DOHH2 (cell line): ENCODE data around the gene LORICRIN.

Experiments
- H3F3A ChIP-seq: fragments of 200-600 bp; sonication (generic), shearing (Covaris generic); 2 replicates; pipeline ENCODE4 v1.6.0; 2016; ENCODE audit warnings: antibody characterized with exemption, mild to moderate bottlenecking; ENCODE audit not compliant: control insufficient read depth, insufficient read depth
- H3K27ac ChIP-seq: fragments of 200-600 bp; sonication (generic); 2 replicates; pipeline ENCODE4 v1.5.1; 2014; ENCODE audit warnings: low read depth, mild to moderate bottlenecking, low read length, moderate library complexity
- H3K27me3 ChIP-seq: fragments of 200-600 bp; sonication (generic); 2 replicates; pipeline ENCODE4 v1.6.1; 2014; ENCODE audit warnings: mild to moderate bottlenecking, low read length, mixed read lengths; ENCODE audit not compliant: control insufficient read depth
- H3K36me3 ChIP-seq: fragments of 200-600 bp; sonication (generic); 2 replicates; pipeline ENCODE4 v1.6.1; 2014; ENCODE audit warnings: mild to moderate bottlenecking, low read length, moderate library complexity, mixed read lengths; ENCODE audit not compliant: control insufficient read depth
- H3K4me1 ChIP-seq: fragments of 200-600 bp; sonication (generic); 2 replicates; pipeline ENCODE4 v1.6.1; 2014; ENCODE audit warnings: mild to moderate bottlenecking, low read length, mixed read lengths; ENCODE audit not compliant: control insufficient read depth
- H3K4me2 ChIP-seq: fragments of 200-600 bp; sonication (generic); 2 replicates; pipeline ENCODE4 v1.6.0; 2014; ENCODE audit warnings: mild to moderate bottlenecking, low read length, moderate library complexity
- H3K4me3 ChIP-seq: fragments of 200-600 bp; sonication (generic); 2 replicates; pipeline ENCODE4 v1.5.1; 2014; ENCODE audit warnings: mild to moderate bottlenecking, low read length, mixed read lengths
- H3K79me2 ChIP-seq: fragments of 200-600 bp; sonication (generic); 2 replicates; pipeline ENCODE4 v1.6.1; 2014; ENCODE audit warnings: mild to moderate bottlenecking, low read length, mixed read lengths; ENCODE audit not compliant: control insufficient read depth
- H3K9me2 ChIP-seq: fragments of 200-600 bp; sonication (generic); replicated peaks from 2 replicates; pipeline ENCODE4 v1.6.1; 2014; ENCODE audit warnings: mild to moderate bottlenecking, low read length, mixed read lengths; ENCODE audit not compliant: control insufficient read depth
- H3K9me3 ChIP-seq: fragments of 200-600 bp; sonication (generic); 2 replicates; pipeline ENCODE4 v1.6.1; 2014; ENCODE audit warnings: antibody characterized with exemption, low read length, mixed read lengths; ENCODE audit not compliant: control insufficient read depth, insufficient read depth
- H4K20me1 ChIP-seq: fragments of 200-600 bp; sonication (generic); 2 replicates; pipeline ENCODE4 v1.6.0; 2014; ENCODE audit warnings: low read depth, mild to moderate bottlenecking, antibody characterized with exemption, low read length, moderate library complexity; ENCODE audit not compliant: control insufficient read depth, insufficient read depth
- EZH2phosphoT487 ChIP-seq: fragments of 200-600 bp; sonication (generic); IDR thresholded peaks from 2 replicates; pipeline ENCODE4 v1.6.1; 2017; ENCODE audit warnings: borderline replicate concordance, mild to moderate bottlenecking, antibody characterized with exemption, low read length, moderate library complexity, mixed read lengths
- TF ChIP-seq, protein P1 (sequence below): fragments of 200-600 bp; sonication (generic); IDR thresholded peaks from one replicate; pipeline ENCODE4 v1.5.1; 2014; ENCODE audit warnings: antibody characterized with exemption, mild to moderate bottlenecking, low read depth, low read length; ENCODE audit not compliant: poor library complexity, severe bottlenecking

The LORICRIN gene

DNA sequence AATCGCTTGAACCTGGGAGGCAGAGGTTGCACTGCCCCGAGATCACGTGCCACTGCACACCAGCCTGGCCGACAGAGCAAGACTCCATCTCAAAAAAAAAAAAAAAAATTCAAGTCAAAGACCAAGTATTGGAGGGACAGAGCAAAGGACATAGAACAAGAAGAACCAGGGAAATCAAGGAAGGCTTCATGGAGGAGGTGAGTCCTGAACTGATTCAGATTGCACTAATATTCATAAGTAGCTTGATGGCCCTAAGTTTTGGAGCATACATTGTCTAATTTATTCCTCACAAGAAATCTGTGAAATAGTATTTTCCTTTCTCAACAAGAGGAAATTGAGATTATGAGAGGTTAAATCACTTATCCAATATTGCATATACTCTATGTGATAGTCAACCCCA lies 46.0 kb upstream of the LORICRIN start:
- H3K4me1 ChIP-seq = no peaks in the 10 kb centered on the region
- H3K27me3 ChIP-seq = no peaks in the 10 kb centered on the region
- H4K20me1 ChIP-seq = no peaks in the 10 kb centered on the region
- H3K79me2 ChIP-seq = no peaks in the 10 kb centered on the region
- H3K9me2 ChIP-seq = no peaks in the 10 kb centered on the region
- no peak overlapping the region for H3K4me2 ChIP-seq
- no peaks in the 10 kb centered on the region for H3F3A ChIP-seq
- no peak overlapping the region for H3K4me3 ChIP-seq
- H3K27ac ChIP-seq = no peak overlapping the region
- no peak for TF ChIP-seq EZH2phosphoT487
- TF ChIP-seq, protein P1, sequence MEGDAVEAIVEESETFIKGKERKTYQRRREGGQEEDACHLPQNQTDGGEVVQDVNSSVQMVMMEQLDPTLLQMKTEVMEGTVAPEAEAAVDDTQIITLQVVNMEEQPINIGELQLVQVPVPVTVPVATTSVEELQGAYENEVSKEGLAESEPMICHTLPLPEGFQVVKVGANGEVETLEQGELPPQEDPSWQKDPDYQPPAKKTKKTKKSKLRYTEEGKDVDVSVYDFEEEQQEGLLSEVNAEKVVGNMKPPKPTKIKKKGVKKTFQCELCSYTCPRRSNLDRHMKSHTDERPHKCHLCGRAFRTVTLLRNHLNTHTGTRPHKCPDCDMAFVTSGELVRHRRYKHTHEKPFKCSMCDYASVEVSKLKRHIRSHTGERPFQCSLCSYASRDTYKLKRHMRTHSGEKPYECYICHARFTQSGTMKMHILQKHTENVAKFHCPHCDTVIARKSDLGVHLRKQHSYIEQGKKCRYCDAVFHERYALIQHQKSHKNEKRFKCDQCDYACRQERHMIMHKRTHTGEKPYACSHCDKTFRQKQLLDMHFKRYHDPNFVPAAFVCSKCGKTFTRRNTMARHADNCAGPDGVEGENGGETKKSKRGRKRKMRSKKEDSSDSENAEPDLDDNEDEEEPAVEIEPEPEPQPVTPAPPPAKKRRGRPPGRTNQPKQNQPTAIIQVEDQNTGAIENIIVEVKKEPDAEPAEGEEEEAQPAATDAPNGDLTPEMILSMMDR = no peak
- no peaks in the 10 kb centered on the region for H3K36me3 ChIP-seq
- H3K9me3 ChIP-seq = no peaks in the 10 kb centered on the region

DNA sequence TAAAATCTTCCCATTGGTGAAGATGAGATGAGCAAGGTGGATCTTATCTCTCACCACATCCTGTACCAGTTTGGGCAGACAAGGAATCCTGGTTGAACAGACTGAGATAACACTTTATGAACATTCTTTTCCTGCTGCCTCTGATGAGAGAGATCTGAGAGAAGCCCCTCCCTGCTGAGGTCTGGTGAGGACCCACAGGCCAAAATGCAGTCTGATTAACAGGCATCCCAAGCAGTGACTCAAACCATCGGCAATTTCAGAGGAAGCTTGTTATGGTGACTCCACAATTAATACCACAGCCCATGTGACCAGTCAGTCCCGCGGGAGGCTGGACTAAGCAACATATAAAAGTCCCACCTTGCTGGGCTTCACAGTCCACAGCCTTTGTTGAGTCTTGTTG lies 42.3 kb upstream of the LORICRIN start, which contains the start of gene PRR9:
Gene PRR9, plus strand, starts transcription at position 373 of the 400 bp plus-strand sequence. CDS start 561 bp downstream, outside the sequence.
- Histone ChIP-seq H3K9me3 (no peaks in the 10 kb centered on the region), H4K20me1 (no peaks in the 10 kb centered on the region), H3K4me1 (no peaks in the 10 kb centered on the region), H3K4me3 (no peak within 1 kb of the TSS), H3K9me2 (no peaks in the 10 kb centered on the region), H3K27ac (no peak within 1 kb of the TSS), H3K36me3 (no peaks in the 10 kb centered on the region), H3F3A (no peaks in the 10 kb centered on the region), H3K4me2 (no peak within 1 kb of the TSS), H3K79me2 (no peaks in the 10 kb centered on the region), H3K27me3 (no peaks in the 10 kb centered on the region)
- no peak for TF ChIP-seq EZH2phosphoT487
- TF ChIP-seq, protein P1 = no peak

DNA sequence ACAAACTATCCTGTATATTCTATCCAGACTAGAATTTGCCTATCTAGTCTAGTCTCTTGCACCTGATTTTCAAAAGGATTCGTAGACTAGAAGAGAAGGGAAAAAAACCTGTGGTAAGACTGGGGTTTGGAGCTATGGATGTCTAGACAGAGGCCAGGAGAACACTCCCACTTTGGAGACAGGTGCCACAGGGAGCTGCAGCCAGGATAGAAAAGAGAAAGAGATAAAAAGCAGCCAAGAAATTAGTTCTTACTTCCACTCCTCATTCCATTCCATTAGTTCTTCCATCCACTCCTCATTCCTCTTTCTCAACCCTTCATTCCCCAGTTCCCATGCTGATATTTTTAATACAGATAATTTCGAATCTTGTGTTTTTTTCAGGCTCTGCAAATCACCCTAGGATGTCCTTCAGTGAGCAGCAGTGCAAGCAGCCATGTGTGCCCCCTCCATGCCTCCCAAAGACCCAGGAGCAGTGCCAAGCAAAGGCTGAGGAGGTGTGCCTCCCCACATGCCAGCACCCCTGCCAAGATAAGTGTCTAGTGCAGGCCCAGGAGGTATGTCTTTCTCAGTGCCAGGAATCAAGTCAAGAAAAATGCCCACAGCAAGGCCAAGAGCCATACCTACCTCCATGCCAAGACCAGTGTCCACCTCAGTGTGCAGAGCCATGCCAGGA lies 41.6 kb upstream of the LORICRIN start:
- Histone ChIP-seq H3K4me2 (no peak overlapping the region), H3K4me3 (no peak overlapping the region), H3K9me2 (no peaks in the 10 kb centered on the region), H4K20me1 (no peaks in the 10 kb centered on the region), H3K27me3 (no peaks in the 10 kb centered on the region), H3K79me2 (no peaks in the 10 kb centered on the region), H3K27ac (no peak overlapping the region), H3K9me3 (no peaks in the 10 kb centered on the region), H3K4me1 (no peaks in the 10 kb centered on the region), H3F3A (no peaks in the 10 kb centered on the region), H3K36me3 (no peaks in the 10 kb centered on the region)
- TF ChIP-seq, protein P1 = no peak
- TF ChIP-seq EZH2phosphoT487 = no peak
